Hematopoietic multipotent progenitor cell treated with erythropoietin and hydrocortisone succinate and interleukin-3 and kit ligand, for 6 days (in vitro differentiated cells): Measurements from ENCODE around the gene PTN.
"Not testable (repeated sequence)": the region's sequence is repeated elsewhere in the genome, so short reads cannot be mapped to it uniquely, and the experiment has no call there.

Experiments used
- DNase-seq: peaks from one replicate; pipeline ENCODE4 v3.0.0-alpha.2; 2015

Gene PTN

GRCh38 chr7:137316648-137317353, 26.7 kb downstream of the PTN start:
- no peak for DNase-seq

- no peak for DNase-seq
Measured at GRCh38 chr7:137313201-137313600, 30.3 kb downstream of the PTN start.

GRCh38 chr7:137306748-137307147, 36.8 kb downstream of the PTN start:
- DNase-seq, result no peak

- DNase-seq, result no peak
Measured at GRCh38 chr7:137305901-137306621, 37.5 kb downstream of the PTN start.

- DNase-seq, result no peak
Measured at GRCh38 chr7:137304624-137305235, 38.8 kb downstream of the PTN start.

- no peak for DNase-seq
Measured at GRCh38 chr7:137304165-137304564, 39.4 kb downstream of the PTN start.

- DNase-seq, result no peak
Measured at GRCh38 chr7:137302081-137302480, 41.5 kb downstream of the PTN start.

GRCh38 chr7:137298464-137298794, 45.1 kb downstream of the PTN start:
- DNase-seq, result no peak

GRCh38 chr7:137297551-137298463, 45.7 kb downstream of the PTN start:
- DNase-seq, result no peak

- DNase-seq, result no peak
Measured at GRCh38 chr7:137296576-137296975, 47.0 kb downstream of the PTN start.

GRCh38 chr7:137295739-137296324, 47.7 kb downstream of the PTN start:
- DNase-seq, result no peak

- DNase-seq, result no peak
Measured at GRCh38 chr7:137289101-137289500, 54.4 kb downstream of the PTN start.

- DNase-seq, result peak; percentile 15
Measured at GRCh38 chr7:137287651-137288258, 55.8 kb downstream of the PTN start.

GRCh38 chr7:137283153-137283552, 60.4 kb downstream of the PTN start:
- DNase-seq, result no peak

- DNase-seq, result no peak
Measured at GRCh38 chr7:137282043-137282442, 61.5 kb downstream of the PTN start.

- no peak for DNase-seq
Measured at GRCh38 chr7:137276189-137276588, 67.3 kb downstream of the PTN start.

GRCh38 chr7:137272249-137272648, 71.3 kb downstream of the PTN start:
- DNase-seq, result no peak

- no peak for DNase-seq
Measured at GRCh38 chr7:137269240-137269639, 74.3 kb downstream of the PTN start.

- not testable (repeated sequence) for DNase-seq
Measured at GRCh38 chr7:137268001-137268865, 75.3 kb downstream of the PTN start.

- no peak for DNase-seq
Measured at GRCh38 chr7:137266764-137267163, 76.8 kb downstream of the PTN start.

GRCh38 chr7:137265480-137265879, 78.1 kb downstream of the PTN start:
- DNase-seq, result not testable (repeated sequence)
